K562 (cell line): ENCODE data around the gene WSCD1. TPM values are rescaled to one million over a fixed set of nuclear protein-coding genes. Genes with fewer than 3 reads are reported as not detected.

Source experiments
- ATAC-seq: fragments of 200-7000 bp; cut with Tn5 transposase; 3 replicates; pipeline ENCODE4 v1.9.1; 2020; ENCODE audit warnings: moderate library complexity
- BruUV-seq: library from RNA; stranded (reverse); fragments of 400-500 nt; replicated peaks from 2 replicates; lab custom pipeline; 2021; lab: Mats Ljungman, UMichigan
- CTCF ChIA-PET: fragments of 300-600 bp; formaldehyde crosslinking; extraction: SDS; loops from one replicate; lab custom pipeline; 2021; ENCODE audit warnings: low intra/inter-chr PET ratio; lab: Yijun Ruan, JAX
- POLR2A ChIA-PET: fragments of 300-600, 350-650 bp; sonication (Branson Sonifier 250); formaldehyde crosslinking; extraction: SDS; loops from one replicate; lab custom pipeline; 2021; ENCODE audit warnings: antibody characterized with exemption, inconsistent platforms; lab: Yijun Ruan, JAX
- DNase-seq, 4 experiments: peaks; one replicate each; pipeline versions ENCODE4 v3.0.0 to v3.0.0-alpha.2; 2011 to 2018; ENCODE audit warnings: low spot score in 3 of 4, mixed read lengths in 3 of 4; ENCODE audit errors: extremely low read depth in 1 of 4
- FAIRE-seq: peaks from 2 replicates; lab custom pipeline; 2011; peaks lifted over from hg19 to GRCh38; lab: Jason Lieb, UNC
- H2AFZ ChIP-seq: 2 replicates; pipeline ENCODE4 v1.6.0; 2011; ENCODE audit warnings: low read depth, low read length, control low read depth, inconsistent platforms
- H3K27ac ChIP-seq: fragments of 200-600 bp; 3 replicates; pipeline ENCODE4 v1.8.0; 2011; ENCODE audit warnings: low read depth, mild to moderate bottlenecking, control low read depth, inconsistent platforms, low read length, moderate library complexity, mixed read lengths; ENCODE audit errors: extremely low read depth
- H3K27me3 ChIP-seq, 2 experiments: fragments of 300-600 bp in 1 of 2; 2 replicates in 1 of 2; 3 replicates in 1 of 2; pipeline versions ENCODE4 v1.6.0 to v1.8.0; 2011; ENCODE audit warnings: inconsistent platforms in 2 of 2, low read length in 2 of 2, mild to moderate bottlenecking in 1 of 2, mixed read lengths in 1 of 2, moderate library complexity in 1 of 2; ENCODE audit not compliant: control insufficient read depth in 2 of 2, insufficient read depth in 2 of 2
- H3K36me3 ChIP-seq: fragments of 300-600 bp; 3 replicates; pipeline ENCODE4 v1.8.0; 2011; ENCODE audit warnings: mild to moderate bottlenecking, low read length, inconsistent platforms; ENCODE audit not compliant: control insufficient read depth, insufficient read depth
- H3K4me1 ChIP-seq, 2 experiments: fragments of 200-600 bp in 1 of 2; replicated peaks in 1 of 2; 2 replicates in 1 of 2; 3 replicates in 1 of 2; pipeline versions ENCODE4 v1.5.1 to v1.8.0; 2011; ENCODE audit warnings: inconsistent platforms in 2 of 2, low read length in 2 of 2, mild to moderate bottlenecking in 1 of 2, mixed read lengths in 1 of 2, moderate library complexity in 1 of 2; ENCODE audit not compliant: control insufficient read depth in 2 of 2, insufficient read depth in 2 of 2
- H3K4me2 ChIP-seq: 2 replicates; pipeline ENCODE4 v1.6.1; 2011; ENCODE audit warnings: low read length, control low read depth, inconsistent platforms, mixed read lengths; ENCODE audit not compliant: insufficient read depth
- H3K4me3 ChIP-seq: fragments of 200-600 bp; sonication (generic), shearing (Covaris generic); 2 replicates; pipeline ENCODE4 v1.5.1; 2016; ENCODE audit warnings: control low read depth, inconsistent platforms
- H3K79me2 ChIP-seq: fragments of 200-600 bp; 3 replicates; pipeline ENCODE4 v1.8.0; 2011; ENCODE audit warnings: low read length, inconsistent platforms; ENCODE audit not compliant: control insufficient read depth, insufficient read depth
- H3K9ac ChIP-seq, 2 experiments: 2 replicates each; pipeline versions ENCODE4 v1.6.0 to v1.6.1; 2011; ENCODE audit warnings: low read depth in 2 of 2, low read length in 2 of 2, control low read depth in 1 of 2, inconsistent platforms in 1 of 2, mild to moderate bottlenecking in 1 of 2, mixed read lengths in 1 of 2; ENCODE audit not compliant: insufficient read depth in 1 of 2
- H3K9me1 ChIP-seq: one replicate; pipeline ENCODE4 v1.6.0; 2011; ENCODE audit warnings: inconsistent platforms, mild to moderate bottlenecking, low read length, moderate library complexity; ENCODE audit not compliant: control insufficient read depth, insufficient read depth
- H3K9me3 ChIP-seq: replicated peaks from 2 replicates; pipeline ENCODE4 v1.5.1; 2011; ENCODE audit warnings: low read depth, low read length, inconsistent platforms; ENCODE audit not compliant: control insufficient read depth, insufficient read depth
- H4K20me1 ChIP-seq: replicated peaks from 2 replicates; pipeline ENCODE4 v1.6.1; 2011; ENCODE audit warnings: low read length, inconsistent platforms, mixed read lengths; ENCODE audit not compliant: control insufficient read depth, insufficient read depth
- DACH1 ChIP-seq: fragments of 450-650 bp; IDR thresholded peaks from 2 replicates; pipeline ENCODE4 v1.6.1; 2018; ENCODE audit not compliant: partially characterized antibody
- MXI1 ChIP-seq: IDR thresholded peaks from 2 replicates; pipeline ENCODE4 v1.6.1; 2011; ENCODE audit warnings: low read depth, mild to moderate bottlenecking, improper control_type of control experiment, low read length
- PHF21A ChIP-seq: fragments of 450-650 bp; IDR thresholded peaks from 2 replicates; pipeline ENCODE4 v1.6.1; 2017; ENCODE audit warnings: low read depth, borderline replicate concordance
- ZNF184 ChIP-seq: sonication (generic); formaldehyde crosslinking; IDR thresholded peaks from 2 replicates; pipeline ENCODE4 v1.5.0; 2020; ENCODE audit warnings: missing genetic modification reagents
- ZNF431 ChIP-seq: sonication (generic); formaldehyde crosslinking; IDR thresholded peaks from 2 replicates; pipeline ENCODE4 v1.8.0; 2022; ENCODE audit warnings: mild to moderate bottlenecking, missing genetic modification reagents
- WGBS: fragments of 100-300 bp; shearing (Covaris generic); methylation state at CpG from one replicate; pipeline ENCODE4 v1.1.6; 2016; ENCODE audit warnings: low coverage, mixed read lengths; ENCODE audit not compliant: insufficient coverage; ENCODE audit errors: missing lambda C conversion rate; 5-methylcytosine and 5-hydroxymethylcytosine counted together
- in situ Hi-C: fragments of 300-500 bp; cut with MboI; formaldehyde crosslinking; loops from 4 replicates; pipeline ENCODE4 v1.15.0; 2018; ENCODE audit warnings: inconsistent platforms, mixed read lengths
- intact Hi-C: fragments of 100-400 bp; cut with micrococcal nuclease; formaldehyde crosslinking; loops from 2 replicates; pipeline ENCODE4 v1.14.2; 2022
- polyA plus RNA-seq, 8 experiments: library from polyadenylated mRNA; depleted of rRNA in 4 of 8; stranded (reverse) in 5 of 8; unstranded in 3 of 8; fragments of >200 nt; fragmentation: Nextera tagmentation in 2 of 8; fragmentation: Illumina TruSeq in 1 of 8; extraction: Ambion mirVana in 2 of 8; extraction: Trizol in 1 of 8; gene quantifications; 2 replicates each; pipeline versions ENCODE4 v1.2.1 to v1.2.3, GENCODE V29; 2011 to 2014; ENCODE audit warnings: inconsistent platforms in 1 of 8, missing spikeins in 1 of 8
- total RNA-seq, 7 experiments: library from RNA; depleted of rRNA in 6 of 7; stranded (reverse); fragments of >200 nt in 6 of 7; fragmentation: Illumina TruSeq in 2 of 7; extraction: Trizol in 2 of 7; gene quantifications; 2 replicates each; pipeline versions ENCODE4 v1.2.1 to v1.2.3, GENCODE V29; 2011 to 2021; ENCODE audit warnings: low replicate concordance in 1 of 7
- TF ChIP-seq, protein P1 (sequence below), 3 experiments: IDR thresholded peaks in 2 of 3; conservative IDR thresholded peaks in 1 of 3; 2 replicates each; pipeline ENCODE4 v1.5.1; 2011 to 2012; ENCODE audit warnings: low read length in 3 of 3, mild to moderate bottlenecking in 3 of 3, control low read depth in 2 of 3, improper control_type of control experiment in 1 of 3, inconsistent platforms in 1 of 3, low read depth in 1 of 3, mixed read lengths in 1 of 3, moderate library complexity in 1 of 3; ENCODE audit not compliant: insufficient read depth in 2 of 3
- TF ChIP-seq, protein P2 (sequence below): fragments of 250-450 bp; sonication (Bioruptor Pico); IDR thresholded peaks from 2 replicates; pipeline ENCODE4 v1.8.0; 2021; ENCODE audit warnings: moderate library complexity, mild to moderate bottlenecking, inconsistent platforms
- TF ChIP-seq, protein P3 (sequence below): fragments of 450-650 bp; IDR thresholded peaks from 2 replicates; pipeline ENCODE4 v1.6.1; 2017; ENCODE audit warnings: antibody characterized with exemption
- TF ChIP-seq, protein P4 (sequence below), 2 experiments: fragments of 450-650 bp in 1 of 2; sonication (generic) in 1 of 2; formaldehyde crosslinking in 1 of 2; IDR thresholded peaks in 1 of 2; conservative IDR thresholded peaks in 1 of 2; 2 replicates each; pipeline versions ENCODE4 v1.6.1 to v1.8.1; 2016 to 2023; ENCODE audit warnings: mild to moderate bottlenecking in 2 of 2, moderate library complexity in 2 of 2, inconsistent platforms in 1 of 2, missing genetic modification reagents in 1 of 2
- TF ChIP-seq, protein P5 (sequence below), 2 experiments: fragments of 450-650 bp in 1 of 2; sonication (generic) in 1 of 2; formaldehyde crosslinking; conservative IDR thresholded peaks; 2 replicates each; pipeline versions ENCODE4 v1.4.0 to v1.8.1; 2020 to 2022; ENCODE audit warnings: mild to moderate bottlenecking in 1 of 2, missing genetic modification reagents in 1 of 2
- TF ChIP-seq, protein P6 (sequence below): fragments of 450-650 bp; IDR thresholded peaks from 2 replicates; pipeline ENCODE4 v1.6.1; 2017; ENCODE audit warnings: mild to moderate bottlenecking, moderate library complexity
- TF ChIP-seq, protein P7 (sequence below): fragments of 450-650 bp; formaldehyde crosslinking; IDR thresholded peaks from 2 replicates; pipeline ENCODE4 v1.4.0; 2020; ENCODE audit warnings: mild to moderate bottlenecking

WSCD1 gene
- total and polyA plus RNA-seq, 9 of the 15 experiments (the other 6 are each of a cell fraction or from before 2014, with no cell fraction given), result not detected

DNA sequence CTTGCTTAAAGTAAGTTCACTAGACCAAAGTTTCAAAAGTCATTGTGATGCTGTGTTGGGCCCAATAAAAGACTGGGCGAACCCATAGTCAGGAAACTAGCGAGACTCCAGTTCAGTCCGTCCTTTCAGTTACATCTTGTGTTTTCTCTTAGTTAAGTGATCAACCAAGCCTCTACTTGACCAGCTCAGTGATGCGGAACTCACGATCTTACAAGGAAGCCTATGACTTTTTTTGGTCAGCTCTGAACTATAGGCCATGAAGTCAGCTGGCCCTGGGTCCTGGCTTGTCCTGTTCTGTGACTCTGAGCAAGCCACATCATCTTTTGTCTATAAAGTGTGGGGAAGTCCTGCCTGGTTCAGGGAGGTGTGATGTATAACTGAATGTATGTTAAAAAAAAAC lies 21.7 kb upstream of the WSCD1 start (continued):
- TF ChIP-seq ZNF184 (CRISPR knock-in tag) (no peak), DACH1 (no peak)
- TF ChIP-seq, all 486 proteins: peak for 0

DNA sequence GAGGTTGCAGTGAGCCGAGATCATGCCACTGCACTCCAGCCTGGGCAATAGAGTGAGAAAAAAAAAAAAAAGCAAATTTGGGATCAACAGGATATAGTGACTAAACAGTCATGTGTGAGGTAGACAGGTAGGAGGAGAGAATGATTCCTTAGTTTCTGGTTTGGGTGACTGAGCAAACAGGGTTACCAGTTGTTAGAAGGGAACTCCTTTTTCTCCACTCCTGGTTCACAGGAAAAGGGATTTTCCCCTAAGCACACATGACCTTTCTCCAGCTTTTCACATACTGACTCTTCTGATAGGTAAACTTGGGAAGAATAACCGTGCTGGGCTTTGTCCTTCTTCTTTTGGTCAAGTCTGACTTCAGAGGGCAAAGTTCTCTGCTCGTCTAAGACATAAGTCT lies 17.3 kb upstream of the WSCD1 start:
- Histone ChIP-seq H3K79me2 (no peaks in the 10 kb centered on the region), H3K9ac (no peak overlapping the region), H2AFZ (no peak overlapping the region), H3K4me1 (no peaks in the 10 kb centered on the region), H3K27me3 (no peaks in the 10 kb centered on the region), H3K36me3 (no peaks in the 10 kb centered on the region), H3K9me1 (no peaks in the 10 kb centered on the region), H3K9me3 (no peaks in the 10 kb centered on the region), H3K27ac (no peak overlapping the region), H4K20me1 (no peaks in the 10 kb centered on the region), H3K4me2 (no peak overlapping the region), H3K4me3 (no peak overlapping the region)
- BruUV-seq, result no TSS peak
- no peak for FAIRE-seq
- ChIA-PET POLR2A (interaction anchor here (0.7 kb wide), 1 partner anchor 582 kb away, joined by 5 read pairs; no protein-coding TSS in a partner anchor), CTCF (no interaction called here)
- ATAC-seq, result no peak
- in situ Hi-C loops, result no loop called here
- no peak for DNase-seq
- WGBS, result 0% methylated on average over 2 of the region's 3 CpGs
- intact Hi-C loops, result no loop called here
- TF ChIP-seq MXI1, result no peak
- no peak for TF ChIP-seq ZNF431 (CRISPR knock-in tag)
- TF ChIP-seq, protein P1, sequence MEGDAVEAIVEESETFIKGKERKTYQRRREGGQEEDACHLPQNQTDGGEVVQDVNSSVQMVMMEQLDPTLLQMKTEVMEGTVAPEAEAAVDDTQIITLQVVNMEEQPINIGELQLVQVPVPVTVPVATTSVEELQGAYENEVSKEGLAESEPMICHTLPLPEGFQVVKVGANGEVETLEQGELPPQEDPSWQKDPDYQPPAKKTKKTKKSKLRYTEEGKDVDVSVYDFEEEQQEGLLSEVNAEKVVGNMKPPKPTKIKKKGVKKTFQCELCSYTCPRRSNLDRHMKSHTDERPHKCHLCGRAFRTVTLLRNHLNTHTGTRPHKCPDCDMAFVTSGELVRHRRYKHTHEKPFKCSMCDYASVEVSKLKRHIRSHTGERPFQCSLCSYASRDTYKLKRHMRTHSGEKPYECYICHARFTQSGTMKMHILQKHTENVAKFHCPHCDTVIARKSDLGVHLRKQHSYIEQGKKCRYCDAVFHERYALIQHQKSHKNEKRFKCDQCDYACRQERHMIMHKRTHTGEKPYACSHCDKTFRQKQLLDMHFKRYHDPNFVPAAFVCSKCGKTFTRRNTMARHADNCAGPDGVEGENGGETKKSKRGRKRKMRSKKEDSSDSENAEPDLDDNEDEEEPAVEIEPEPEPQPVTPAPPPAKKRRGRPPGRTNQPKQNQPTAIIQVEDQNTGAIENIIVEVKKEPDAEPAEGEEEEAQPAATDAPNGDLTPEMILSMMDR (IDR thresholded peaks at IDR 0.05 in 2 of 3, conservative IDR thresholded peaks at IDR 0.05 in 1 of 3; ENCODE audit: insufficient read depth in 2 of 3, low read depth in 1 of 3, low read length in 3 of 3), result no peak
- TF ChIP-seq, protein P2, sequence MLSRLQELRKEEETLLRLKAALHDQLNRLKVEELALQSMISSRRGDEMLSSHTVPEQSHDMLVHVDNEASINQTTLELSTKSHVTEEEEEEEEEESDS (CRISPR knock-in tag), result no peak
- TF ChIP-seq PHF21A, result no peak
- TF ChIP-seq, protein P3, sequence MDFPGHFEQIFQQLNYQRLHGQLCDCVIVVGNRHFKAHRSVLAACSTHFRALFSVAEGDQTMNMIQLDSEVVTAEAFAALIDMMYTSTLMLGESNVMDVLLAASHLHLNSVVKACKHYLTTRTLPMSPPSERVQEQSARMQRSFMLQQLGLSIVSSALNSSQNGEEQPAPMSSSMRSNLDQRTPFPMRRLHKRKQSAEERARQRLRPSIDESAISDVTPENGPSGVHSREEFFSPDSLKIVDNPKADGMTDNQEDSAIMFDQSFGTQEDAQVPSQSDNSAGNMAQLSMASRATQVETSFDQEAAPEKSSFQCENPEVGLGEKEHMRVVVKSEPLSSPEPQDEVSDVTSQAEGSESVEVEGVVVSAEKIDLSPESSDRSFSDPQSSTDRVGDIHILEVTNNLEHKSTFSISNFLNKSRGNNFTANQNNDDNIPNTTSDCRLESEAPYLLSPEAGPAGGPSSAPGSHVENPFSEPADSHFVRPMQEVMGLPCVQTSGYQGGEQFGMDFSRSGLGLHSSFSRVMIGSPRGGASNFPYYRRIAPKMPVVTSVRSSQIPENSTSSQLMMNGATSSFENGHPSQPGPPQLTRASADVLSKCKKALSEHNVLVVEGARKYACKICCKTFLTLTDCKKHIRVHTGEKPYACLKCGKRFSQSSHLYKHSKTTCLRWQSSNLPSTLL, result no peak
- TF ChIP-seq, protein P4, sequence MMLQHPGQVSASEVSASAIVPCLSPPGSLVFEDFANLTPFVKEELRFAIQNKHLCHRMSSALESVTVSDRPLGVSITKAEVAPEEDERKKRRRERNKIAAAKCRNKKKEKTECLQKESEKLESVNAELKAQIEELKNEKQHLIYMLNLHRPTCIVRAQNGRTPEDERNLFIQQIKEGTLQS (IDR thresholded peaks at IDR 0.05), result no peak
- TF ChIP-seq, protein P4 (CRISPR knock-in tag; conservative IDR thresholded peaks at IDR 0.05), result no peak
- TF ChIP-seq, protein P5, sequence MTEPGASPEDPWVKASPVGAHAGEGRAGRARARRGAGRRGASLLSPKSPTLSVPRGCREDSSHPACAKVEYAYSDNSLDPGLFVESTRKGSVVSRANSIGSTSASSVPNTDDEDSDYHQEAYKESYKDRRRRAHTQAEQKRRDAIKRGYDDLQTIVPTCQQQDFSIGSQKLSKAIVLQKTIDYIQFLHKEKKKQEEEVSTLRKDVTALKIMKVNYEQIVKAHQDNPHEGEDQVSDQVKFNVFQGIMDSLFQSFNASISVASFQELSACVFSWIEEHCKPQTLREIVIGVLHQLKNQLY (CRISPR knock-in tag; conservative IDR thresholded peaks at IDR 0.05), result no peak
- TF ChIP-seq, protein P6, sequence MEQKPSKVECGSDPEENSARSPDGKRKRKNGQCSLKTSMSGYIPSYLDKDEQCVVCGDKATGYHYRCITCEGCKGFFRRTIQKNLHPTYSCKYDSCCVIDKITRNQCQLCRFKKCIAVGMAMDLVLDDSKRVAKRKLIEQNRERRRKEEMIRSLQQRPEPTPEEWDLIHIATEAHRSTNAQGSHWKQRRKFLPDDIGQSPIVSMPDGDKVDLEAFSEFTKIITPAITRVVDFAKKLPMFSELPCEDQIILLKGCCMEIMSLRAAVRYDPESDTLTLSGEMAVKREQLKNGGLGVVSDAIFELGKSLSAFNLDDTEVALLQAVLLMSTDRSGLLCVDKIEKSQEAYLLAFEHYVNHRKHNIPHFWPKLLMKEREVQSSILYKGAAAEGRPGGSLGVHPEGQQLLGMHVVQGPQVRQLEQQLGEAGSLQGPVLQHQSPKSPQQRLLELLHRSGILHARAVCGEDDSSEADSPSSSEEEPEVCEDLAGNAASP, result no peak
- TF ChIP-seq, protein P7, sequence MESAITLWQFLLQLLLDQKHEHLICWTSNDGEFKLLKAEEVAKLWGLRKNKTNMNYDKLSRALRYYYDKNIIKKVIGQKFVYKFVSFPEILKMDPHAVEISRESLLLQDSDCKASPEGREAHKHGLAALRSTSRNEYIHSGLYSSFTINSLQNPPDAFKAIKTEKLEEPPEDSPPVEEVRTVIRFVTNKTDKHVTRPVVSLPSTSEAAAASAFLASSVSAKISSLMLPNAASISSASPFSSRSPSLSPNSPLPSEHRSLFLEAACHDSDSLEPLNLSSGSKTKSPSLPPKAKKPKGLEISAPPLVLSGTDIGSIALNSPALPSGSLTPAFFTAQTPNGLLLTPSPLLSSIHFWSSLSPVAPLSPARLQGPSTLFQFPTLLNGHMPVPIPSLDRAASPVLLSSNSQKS, result no peak
